Mucosa of gallbladder (tissue), 1 donor: ENCODE data around the gene USP47. TPM values are rescaled to one million over a fixed set of nuclear protein-coding genes. Genes with fewer than 3 reads are reported as not detected.
A peak's percentile ranks its signal among the peaks of the same experiment; 100 is the strongest.

ENCODE experiments used
- DNase-seq: peaks from one replicate; pipeline ENCODE4 v3.0.0-alpha.2; 2020; ENCODE audit warnings: low spot score
- total RNA-seq: library from RNA; stranded (reverse); gene quantifications from one replicate; pipeline ENCODE4 v1.2.1, GENCODE V29; 2021
- donor health status: DM: no; HTN: no; CAD: no.

USP47 gene
- total RNA-seq, 1 donor from 2014 or later: 48.5 TPM

GRCh38 chr11:11966354-11966741, 124.6 kb downstream of the USP47 start:
- DNase-seq: no peak

DNA sequence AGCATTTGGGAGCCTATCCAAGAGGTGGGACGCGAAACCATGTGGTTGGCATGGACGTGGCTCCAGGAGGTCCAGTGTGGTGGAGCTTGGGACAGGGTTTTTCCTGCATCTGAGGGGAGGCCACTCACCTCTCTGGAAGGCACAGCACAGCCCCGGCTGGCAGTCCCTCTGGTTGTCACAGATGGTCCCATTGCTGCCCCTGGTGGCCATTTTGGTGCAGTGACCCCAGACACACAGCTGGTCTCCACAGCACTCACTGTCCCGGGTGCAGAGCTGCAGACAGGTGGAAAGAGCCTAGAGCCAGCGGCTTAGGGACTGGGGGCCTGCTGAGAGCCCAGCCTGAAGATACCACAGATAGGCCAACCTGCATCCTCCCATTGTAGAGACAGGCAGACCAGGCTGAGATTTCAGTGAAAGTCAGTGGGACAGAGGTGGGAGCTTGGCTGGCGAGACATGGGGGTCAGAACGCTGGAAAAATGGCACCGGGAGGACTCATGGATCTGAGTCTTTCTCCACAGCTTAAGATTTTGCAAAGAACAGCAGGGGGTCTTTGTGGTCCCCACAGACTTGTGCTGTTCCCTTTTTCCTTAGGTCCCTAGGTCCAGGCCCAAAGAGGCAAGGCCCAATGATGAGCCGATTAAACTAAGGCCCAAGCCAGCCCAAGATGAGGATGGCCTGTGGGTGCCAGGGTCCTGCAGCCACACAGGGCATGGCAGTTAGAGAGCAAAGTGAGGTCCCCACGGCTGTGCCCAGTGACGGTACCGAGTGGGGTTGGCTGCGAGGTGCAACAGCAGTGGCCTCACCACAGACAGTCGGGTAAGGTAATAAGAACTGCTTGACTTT, 125.3 kb downstream of the USP47 start:
- peak; percentile 67 for DNase-seq

DNA sequence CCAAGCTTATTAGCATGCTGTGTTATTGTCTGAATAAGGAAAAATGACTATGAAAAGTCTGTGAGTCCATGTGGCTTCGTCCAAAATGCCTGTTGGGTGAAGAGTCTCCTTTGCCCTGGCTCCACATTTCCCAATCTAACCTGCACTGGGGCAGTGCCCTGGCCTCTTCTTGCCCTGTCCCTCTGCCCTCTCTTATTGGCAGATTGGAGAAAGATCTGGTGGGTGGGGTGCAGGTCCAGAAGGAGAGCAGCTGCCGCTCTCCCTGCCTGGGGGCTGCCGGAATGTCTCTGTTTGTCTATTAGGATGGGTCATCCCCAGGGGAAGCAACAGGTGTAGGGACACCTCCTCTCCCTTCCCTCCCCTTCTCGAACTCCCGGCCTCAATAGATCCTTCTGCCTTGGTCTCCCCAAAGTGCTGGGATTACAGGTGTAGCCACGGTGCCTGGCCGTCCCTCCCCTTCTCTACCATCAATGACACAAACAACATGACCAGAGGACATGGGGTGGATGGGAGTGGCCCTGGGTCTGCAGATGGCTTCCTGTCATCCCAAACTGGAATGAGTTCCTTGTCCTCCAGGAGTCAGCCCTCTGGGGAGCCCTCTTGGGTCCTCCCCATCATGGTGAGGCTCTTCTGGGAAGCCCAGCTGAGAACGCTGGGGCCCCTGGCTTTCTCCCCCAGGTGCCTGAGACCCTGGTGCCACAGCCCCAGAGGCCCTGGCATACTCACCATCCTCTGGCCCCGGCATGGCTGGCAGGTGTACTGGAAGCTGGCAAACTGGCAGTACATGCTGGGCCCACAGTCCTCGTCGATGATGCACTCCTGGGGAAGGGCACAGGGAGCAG, 126.1 kb downstream of the USP47 start:
- no peak for DNase-seq

DNA sequence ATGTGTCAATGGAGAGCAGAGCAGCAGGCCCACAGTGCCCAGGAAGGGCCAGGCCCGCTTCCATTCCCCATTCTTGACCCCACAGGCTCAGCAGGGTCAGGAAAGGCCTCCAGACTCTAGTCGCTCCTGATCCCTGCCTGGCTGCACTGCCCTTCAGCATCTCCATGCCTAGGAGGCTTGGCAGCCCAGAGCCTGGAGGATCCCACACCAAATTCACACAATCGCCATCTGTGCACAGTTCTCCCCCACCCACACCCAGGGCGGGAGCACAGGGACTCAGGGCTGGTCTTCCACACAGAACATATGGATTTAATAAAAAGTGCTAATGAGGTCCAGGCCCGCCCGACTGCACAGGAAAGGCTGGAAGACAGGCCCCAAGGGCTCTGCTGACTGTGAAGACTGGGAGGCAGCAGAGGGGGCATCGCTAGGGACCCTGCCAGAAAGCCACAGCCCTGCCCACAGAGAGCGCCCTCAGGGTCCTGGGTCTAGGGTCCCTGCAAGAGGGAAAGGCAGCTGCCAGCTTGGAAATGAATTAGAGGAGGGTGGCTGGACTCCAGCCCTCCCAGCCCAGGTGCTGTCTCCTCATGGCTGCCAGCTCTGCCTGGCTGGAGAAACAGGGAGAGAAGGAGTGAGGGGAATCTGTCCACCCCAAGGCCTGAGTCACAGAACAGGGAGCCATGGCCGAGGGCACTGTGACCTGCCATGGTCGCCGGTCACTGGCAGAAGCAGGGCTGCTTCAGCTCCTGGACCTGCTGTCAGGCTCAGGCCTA, 126.9 kb downstream of the USP47 start:
- DNase-seq: no peak

- DNase-seq: no peak
These were observed 127.8 kb downstream of the USP47 start for GRCh38 chr11:11969380-11970215.

DNA sequence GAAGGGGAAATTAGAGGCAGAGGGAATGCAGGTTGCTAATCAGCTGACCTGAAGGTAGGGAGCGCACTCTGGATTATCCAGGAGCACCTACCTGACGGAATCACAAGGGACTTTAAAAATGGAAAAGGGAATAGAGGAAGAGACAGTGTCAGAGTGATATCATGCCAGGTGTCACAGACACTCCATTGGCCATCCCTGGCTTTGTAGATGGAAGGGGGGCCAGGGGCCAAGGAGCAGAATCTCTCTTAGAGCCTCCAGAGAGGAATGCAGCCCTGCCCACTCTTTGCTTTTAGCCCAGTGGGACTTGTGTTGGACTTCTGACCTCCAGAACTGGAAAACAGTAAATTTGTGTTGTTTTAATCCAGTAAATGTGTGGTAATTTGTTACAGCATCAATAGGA, 128.8 kb downstream of the USP47 start:
- no peak for DNase-seq

- DNase-seq: no peak
These were observed 130.3 kb downstream of the USP47 start for GRCh38 chr11:11971906-11972547.

DNA sequence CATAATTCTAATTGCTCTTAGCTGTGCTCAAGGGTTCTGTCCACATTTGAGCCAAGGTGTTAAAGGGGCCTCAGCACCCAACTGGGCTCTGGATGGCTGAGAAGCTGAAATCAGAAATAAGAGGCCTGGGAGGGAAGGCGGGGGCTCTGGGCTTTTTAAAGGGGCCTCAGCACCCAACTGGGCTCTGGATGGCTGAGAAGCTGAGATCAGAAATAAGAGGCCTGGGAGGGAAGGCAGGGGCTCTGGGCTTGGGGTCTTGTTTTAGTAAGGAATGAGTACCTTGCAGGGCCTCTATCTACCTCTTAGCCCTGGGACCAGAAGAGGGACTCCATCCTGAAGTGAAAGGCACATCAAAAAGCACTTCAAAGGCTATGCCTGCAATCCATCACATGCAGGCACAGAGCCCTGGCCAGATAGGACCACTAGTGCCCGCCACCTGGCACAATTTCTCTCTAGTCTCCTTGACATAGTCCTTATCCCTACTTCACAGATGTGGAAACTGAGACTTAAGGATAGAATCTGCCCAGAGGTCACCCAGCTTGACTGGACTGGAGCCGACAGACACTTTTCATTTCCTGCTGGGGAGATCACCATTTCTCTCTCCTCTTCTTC, 131.1 kb downstream of the USP47 start:
- no peak for DNase-seq

GRCh38 chr11:11973361-11973800, 131.6 kb downstream of the USP47 start:
- peak; percentile 32 for DNase-seq

DNA sequence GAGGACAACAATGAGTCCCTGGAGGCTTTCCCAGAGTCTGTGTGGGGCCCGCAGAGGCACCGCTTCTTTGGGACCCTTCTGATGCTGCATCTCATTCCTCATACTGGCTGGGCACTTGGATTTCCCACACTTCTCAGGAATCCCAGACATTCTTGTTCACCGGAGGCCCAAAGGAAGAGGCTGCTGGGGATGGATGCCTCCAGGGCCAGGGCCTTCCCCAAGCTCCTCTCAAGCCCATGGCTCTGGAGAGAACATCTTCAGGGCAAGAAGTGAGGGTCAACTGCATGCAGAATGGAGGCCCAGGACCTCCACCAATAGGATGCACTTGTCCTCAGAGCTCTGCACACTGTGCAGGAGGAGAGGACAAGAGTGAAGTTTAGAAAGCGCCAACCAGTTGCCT, 132.1 kb downstream of the USP47 start:
- no peak for DNase-seq

- DNase-seq: no peak
These were observed 133.7 kb downstream of the USP47 start for GRCh38 chr11:11975201-11976092.

DNA sequence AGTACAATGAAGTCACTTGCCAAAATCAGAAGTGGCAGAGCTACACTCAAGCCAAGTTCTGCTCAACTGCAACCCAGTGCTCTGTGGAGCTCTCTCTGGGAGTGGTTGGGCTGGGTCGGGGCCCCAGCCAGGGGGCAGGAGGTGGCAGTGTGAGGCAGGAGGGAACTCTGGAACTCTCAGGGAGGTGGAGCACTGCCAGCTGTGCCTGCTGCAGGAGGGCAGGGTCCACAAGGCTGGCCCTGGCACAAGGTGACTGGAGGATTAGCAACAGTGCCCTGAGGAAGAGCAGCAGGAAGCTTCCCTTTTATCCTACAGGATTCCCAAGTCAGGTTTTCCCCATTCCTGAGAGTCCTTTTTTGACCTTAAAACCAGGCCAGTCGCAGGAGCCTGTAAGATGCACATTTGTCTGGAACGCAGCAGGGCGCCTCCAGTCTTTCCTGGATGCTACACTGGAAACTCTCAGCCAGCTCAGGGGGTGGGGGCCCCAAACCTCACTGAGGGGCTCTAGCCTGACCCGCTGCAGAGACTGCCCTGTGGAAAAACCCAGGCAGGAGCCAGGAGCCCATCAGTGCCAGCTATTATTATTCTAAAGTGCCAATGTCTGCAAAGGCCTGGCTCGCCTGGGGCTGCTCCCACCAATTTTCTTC, 134.8 kb downstream of the USP47 start:
- DNase-seq: peak; percentile 40

DNA sequence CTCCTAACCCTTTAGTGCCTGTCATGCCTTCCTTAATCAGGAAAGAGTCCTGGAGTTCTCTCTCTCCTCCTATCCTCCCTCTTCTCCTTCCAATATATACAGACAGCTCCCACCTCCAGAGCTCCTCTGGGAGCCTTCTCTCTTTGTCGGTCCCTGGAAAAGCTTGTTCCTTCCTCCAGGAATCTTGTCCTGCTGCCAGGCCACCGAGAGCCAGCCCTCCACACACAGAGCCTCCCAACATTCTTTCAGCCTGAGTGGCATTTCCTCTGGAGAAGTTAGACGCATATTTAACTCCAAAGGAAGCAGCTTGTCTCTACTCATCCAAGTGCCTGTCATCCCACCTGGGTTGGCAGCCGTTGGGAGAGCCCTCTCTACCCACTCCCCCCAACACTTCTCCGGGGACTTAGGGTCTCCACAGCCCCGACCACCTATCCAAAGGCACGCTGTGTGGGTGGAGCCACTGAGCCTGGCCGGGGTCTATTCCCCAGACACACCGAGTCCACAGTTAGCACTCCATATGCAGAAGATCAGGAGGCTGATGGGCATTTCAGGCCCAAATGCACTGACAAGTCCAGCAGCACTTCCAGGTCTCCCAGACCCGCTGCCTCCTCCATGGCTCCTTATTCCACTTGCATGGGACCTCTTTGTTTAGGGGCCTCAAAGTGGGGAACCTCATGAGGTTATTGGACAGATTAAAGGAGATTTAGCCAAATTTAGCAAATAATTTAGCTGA, 135.6 kb downstream of the USP47 start:
- DNase-seq: peak; percentile 69

- DNase-seq: no peak
These were observed 136.4 kb downstream of the USP47 start for GRCh38 chr11:11978098-11978637.

GRCh38 chr11:11978792-11979487, 137.2 kb downstream of the USP47 start:
- DNase-seq: peak; percentile 49

GRCh38 chr11:11979488-11980117, 137.8 kb downstream of the USP47 start:
- DNase-seq: peak; percentile 31
